IPS-18c (cell line): ENCODE data around the gene PLD4.
A peak's percentile ranks its signal among the peaks of the same experiment; 100 is the strongest.

ENCODE experiments used
- H3K4me3 ChIP-seq: 2 replicates; pipeline ENCODE4 v1.7.0; 2013; ENCODE audit warnings: low read depth, mild to moderate bottlenecking, low read length, moderate library complexity; ENCODE audit not compliant: insufficient read depth
- H3K9me3 ChIP-seq: one replicate; pipeline ENCODE4 v1.6.1; 2013; ENCODE audit warnings: mild to moderate bottlenecking, low read length, moderate library complexity; ENCODE audit not compliant: control insufficient read depth, insufficient read depth

Gene PLD4

GRCh38 chr14:104932676-104933631 lies 8.3 kb downstream of the PLD4 start:
- peak overlapping the region; percentile 53 for H3K4me3 ChIP-seq

GRCh38 chr14:104933746-104934733 lies 9.4 kb downstream of the PLD4 start:
- H3K4me3 ChIP-seq, result peak overlapping the region; percentile 40; the same call in 1 of the 2 replicates

More at GRCh38 chr14:104932676-104933631, 8.3 kb downstream of the PLD4 start:
- no peaks in the 10 kb centered on the region for H3K9me3 ChIP-seq

GRCh38 chr14:104935026-104935650 lies 10.5 kb downstream of the PLD4 start:
- H3K9me3 ChIP-seq, result no peaks in the 10 kb centered on the region
- H3K4me3 ChIP-seq, result no peak overlapping the region

More at GRCh38 chr14:104933746-104934733, 9.4 kb downstream of the PLD4 start:
- H3K9me3 ChIP-seq, result no peaks in the 10 kb centered on the region

GRCh38 chr14:104935955-104936354 lies 11.3 kb downstream of the PLD4 start:
- Histone ChIP-seq H3K9me3 (no peaks in the 10 kb centered on the region), H3K4me3 (no peak overlapping the region)

GRCh38 chr14:104936361-104937155 lies 11.9 kb downstream of the PLD4 start:
- Histone ChIP-seq H3K4me3 (no peak overlapping the region), H3K9me3 (no peaks in the 10 kb centered on the region)

- Histone ChIP-seq H3K4me3 (no peak overlapping the region), H3K9me3 (no peaks in the 10 kb centered on the region)
Measured at GRCh38 chr14:104937161-104937560, 12.5 kb downstream of the PLD4 start.

GRCh38 chr14:104937694-104938365 lies 13.2 kb downstream of the PLD4 start:
- Histone ChIP-seq H3K9me3 (no peaks in the 10 kb centered on the region), H3K4me3 (no peak overlapping the region)

GRCh38 chr14:104938436-104938835 lies 13.8 kb downstream of the PLD4 start:
- Histone ChIP-seq H3K4me3 (no peak overlapping the region), H3K9me3 (no peaks in the 10 kb centered on the region)

- H3K4me3 ChIP-seq, result no peak overlapping the region
- H3K9me3 ChIP-seq, result no peaks in the 10 kb centered on the region
Measured at GRCh38 chr14:104938960-104939359, 14.3 kb downstream of the PLD4 start.

- Histone ChIP-seq H3K9me3 (no peaks in the 10 kb centered on the region), H3K4me3 (no peak overlapping the region)
Measured at GRCh38 chr14:104939666-104940410, 15.2 kb downstream of the PLD4 start.

GRCh38 chr14:104940526-104941150 lies 16.0 kb downstream of the PLD4 start:
- Histone ChIP-seq H3K4me3 (no peak overlapping the region), H3K9me3 (no peaks in the 10 kb centered on the region)

- H3K9me3 ChIP-seq, result no peaks in the 10 kb centered on the region
Measured at GRCh38 chr14:104941508-104942365, 17.1 kb downstream of the PLD4 start.

GRCh38 chr14:104942586-104942985 lies 17.9 kb downstream of the PLD4 start:
- Histone ChIP-seq H3K9me3 (no peaks in the 10 kb centered on the region), H3K4me3 (no peak overlapping the region)

More at GRCh38 chr14:104941508-104942365, 17.1 kb downstream of the PLD4 start:
- no peak overlapping the region for H3K4me3 ChIP-seq
